HEK293 (cell line): ENCODE data around the gene CARMIL3.

Experiments used
- CTCF ChIA-PET: fragments of 350-600 bp; formaldehyde crosslinking; extraction: SDS; loops from one replicate; lab custom pipeline; 2021; ENCODE audit warnings: antibody characterized with exemption; lab: Yijun Ruan, JAX
- POLR2A ChIA-PET: fragments of 300-600 bp; formaldehyde crosslinking; extraction: SDS; loops from one replicate; lab custom pipeline; 2020; ENCODE audit warnings: antibody characterized with exemption, inconsistent platforms; lab: Yijun Ruan, JAX
- H3K27ac ChIP-seq: fragments of 200-500 bp; sonication (Bioruptor generic); 2 replicates; pipeline ENCODE4 v1.5.1; 2014; ENCODE audit warnings: low read depth, low read length, control low read depth, inconsistent platforms; ENCODE audit errors: extremely low read depth
- H3K36me3 ChIP-seq, 2 experiments: fragments of 200-500 bp in 1 of 2; sonication (Bioruptor generic) in 1 of 2; 1 replicate in 1 of 2; 2 replicates in 1 of 2; pipeline ENCODE4 v1.5.1; 2014 to 2017; ENCODE audit warnings: inconsistent platforms in 2 of 2, low read length in 2 of 2; ENCODE audit not compliant: control insufficient read depth in 2 of 2, insufficient read depth in 1 of 2
- H3K4me1 ChIP-seq: fragments of 200-500 bp; sonication (Bioruptor generic); 2 replicates; pipeline ENCODE4 v1.5.1; 2014; ENCODE audit warnings: mild to moderate bottlenecking, low read length, inconsistent platforms; ENCODE audit not compliant: control insufficient read depth, insufficient read depth
- H3K4me3 ChIP-seq: 2 replicates; pipeline ENCODE4 v1.5.1; 2011; ENCODE audit warnings: low read depth, mild to moderate bottlenecking, control low read depth, low read length, moderate library complexity
- H3K9me3 ChIP-seq: fragments of 200-500 bp; sonication (Bioruptor generic); 2 replicates; pipeline ENCODE4 v1.5.1; 2014; ENCODE audit warnings: low read depth, low read length, inconsistent platforms; ENCODE audit not compliant: control insufficient read depth, insufficient read depth
- OSR2 ChIP-seq: fragments of 450-650 bp; formaldehyde crosslinking; IDR thresholded peaks from 2 replicates; pipeline ENCODE4 v1.5.1; 2016; ENCODE audit warnings: missing biosample characterization, missing genetic modification characterization
- SALL2 ChIP-seq: fragments of 450-650 bp; formaldehyde crosslinking; IDR thresholded peaks from 2 replicates; pipeline ENCODE4 v1.5.0; 2017; ENCODE audit warnings: missing biosample characterization, mild to moderate bottlenecking, missing genetic modification characterization, borderline replicate concordance
- SCRT1 ChIP-seq: fragments of 450-650 bp; formaldehyde crosslinking; IDR thresholded peaks from 2 replicates; pipeline ENCODE4 v1.5.1; 2016; ENCODE audit warnings: missing biosample characterization, missing genetic modification characterization, borderline replicate concordance
- SP3 ChIP-seq: fragments of 450-650 bp; formaldehyde crosslinking; IDR thresholded peaks from 2 replicates; pipeline ENCODE4 v1.5.1; 2016; ENCODE audit warnings: missing biosample characterization, missing genetic modification characterization
- SP7 ChIP-seq: fragments of 450-650 bp; formaldehyde crosslinking; IDR thresholded peaks from 2 replicates; pipeline ENCODE4 v1.5.1; 2016; ENCODE audit warnings: missing biosample characterization, missing genetic modification characterization
- TCF7L2 ChIP-seq: IDR thresholded peaks from 2 replicates; pipeline ENCODE4 v1.6.1; 2011; ENCODE audit warnings: low read depth, mild to moderate bottlenecking, inconsistent platforms, low read length, moderate library complexity, borderline replicate concordance
- YY1 ChIP-seq: fragments of 450-650 bp; formaldehyde crosslinking; IDR thresholded peaks from 2 replicates; pipeline ENCODE4 v1.5.1; 2018; ENCODE audit warnings: missing biosample characterization, missing genetic modification characterization
- ZBTB1 ChIP-seq: fragments of 450-650 bp; formaldehyde crosslinking; IDR thresholded peaks from 2 replicates; pipeline ENCODE4 v1.5.1; 2016; ENCODE audit warnings: missing biosample characterization, missing genetic modification characterization
- ZBTB17 ChIP-seq: fragments of 450-650 bp; formaldehyde crosslinking; IDR thresholded peaks from 2 replicates; pipeline ENCODE4 v1.5.1; 2016; ENCODE audit warnings: missing biosample characterization, missing genetic modification characterization
- ZBTB7A ChIP-seq: fragments of 450-650 bp; formaldehyde crosslinking; IDR thresholded peaks from 2 replicates; pipeline ENCODE4 v1.5.1; 2016; ENCODE audit warnings: low read depth, missing biosample characterization, missing genetic modification characterization
- ZBTB8A ChIP-seq: fragments of 450-650 bp; formaldehyde crosslinking; IDR thresholded peaks from 2 replicates; pipeline ENCODE4 v1.5.1; 2016; ENCODE audit warnings: missing biosample characterization, missing genetic modification characterization
- ZFHX2 ChIP-seq: fragments of 450-650 bp; formaldehyde crosslinking; conservative IDR thresholded peaks from 2 replicates; pipeline ENCODE4 v1.5.1; 2016; ENCODE audit warnings: missing biosample characterization, missing genetic modification characterization
- ZIC2 ChIP-seq: fragments of 450-650 bp; formaldehyde crosslinking; IDR thresholded peaks from 2 replicates; pipeline ENCODE4 v1.5.1; 2016; ENCODE audit warnings: missing biosample characterization, missing genetic modification characterization
- ZNF114 ChIP-seq: fragments of 450-650 bp; formaldehyde crosslinking; IDR thresholded peaks from 2 replicates; pipeline ENCODE4 v1.5.0; 2017; ENCODE audit warnings: missing biosample characterization, missing genetic modification characterization
- ZNF133 ChIP-seq: fragments of 450-650 bp; formaldehyde crosslinking; IDR thresholded peaks from 2 replicates; pipeline ENCODE4 v1.5.1; 2016; ENCODE audit warnings: missing biosample characterization, missing genetic modification characterization
- ZNF175 ChIP-seq: fragments of 450-650 bp; formaldehyde crosslinking; IDR thresholded peaks from 2 replicates; pipeline ENCODE4 v1.5.1; 2016; ENCODE audit warnings: missing biosample characterization, missing genetic modification characterization
- ZNF19 ChIP-seq: fragments of 450-650 bp; formaldehyde crosslinking; IDR thresholded peaks from 2 replicates; pipeline ENCODE4; 2016; ENCODE audit warnings: missing biosample characterization, missing genetic modification characterization, low read depth
- ZNF2 ChIP-seq: fragments of 450-650 bp; formaldehyde crosslinking; IDR thresholded peaks from 2 replicates; pipeline ENCODE4 v1.5.1; 2016; ENCODE audit warnings: missing biosample characterization, missing genetic modification characterization
- ZNF223 ChIP-seq: fragments of 450-650 bp; formaldehyde crosslinking; IDR thresholded peaks from 2 replicates; pipeline ENCODE4 v1.5.1; 2016; ENCODE audit warnings: missing biosample characterization, missing genetic modification characterization
- ZNF302 ChIP-seq: fragments of 450-650 bp; formaldehyde crosslinking; IDR thresholded peaks from 2 replicates; pipeline ENCODE4 v1.5.1; 2016; ENCODE audit warnings: missing biosample characterization, missing genetic modification characterization, low read depth
- ZNF354C ChIP-seq: fragments of 450-650 bp; formaldehyde crosslinking; IDR thresholded peaks from 2 replicates; pipeline ENCODE4 v1.5.1; 2016; ENCODE audit warnings: missing biosample characterization, missing genetic modification characterization, low read depth, borderline replicate concordance
- ZNF366 ChIP-seq: fragments of 450-650 bp; formaldehyde crosslinking; conservative IDR thresholded peaks from 2 replicates; pipeline ENCODE4 v1.5.1; 2016; ENCODE audit warnings: missing biosample characterization, missing genetic modification characterization
- ZNF423 ChIP-seq: fragments of 450-650 bp; formaldehyde crosslinking; IDR thresholded peaks from 2 replicates; pipeline ENCODE4 v1.5.1; 2016; ENCODE audit warnings: missing biosample characterization, missing genetic modification characterization
- ZNF501 ChIP-seq: fragments of 450-650 bp; formaldehyde crosslinking; IDR thresholded peaks from 2 replicates; pipeline ENCODE4 v1.5.1; 2016; ENCODE audit warnings: missing biosample characterization, missing genetic modification characterization
- ZNF530 ChIP-seq: fragments of 450-650 bp; formaldehyde crosslinking; IDR thresholded peaks from 2 replicates; pipeline ENCODE4 v1.5.1; 2016; ENCODE audit warnings: low read depth, missing biosample characterization, missing genetic modification characterization
- ZNF596 ChIP-seq: fragments of 450-650 bp; IDR thresholded peaks from 2 replicates; pipeline ENCODE4 v1.5.0; 2018; ENCODE audit warnings: missing biosample characterization, mild to moderate bottlenecking, missing genetic modification characterization, moderate library complexity
- ZNF670 ChIP-seq: fragments of 450-650 bp; formaldehyde crosslinking; IDR thresholded peaks from 2 replicates; pipeline ENCODE4 v1.5.1; 2016; ENCODE audit warnings: missing biosample characterization, missing genetic modification characterization, low read depth
- ZNF747 ChIP-seq: fragments of 450-650 bp; formaldehyde crosslinking; IDR thresholded peaks from 2 replicates; pipeline ENCODE4 v1.5.1; 2016; ENCODE audit warnings: missing biosample characterization, missing genetic modification characterization
- ZNF776 ChIP-seq: fragments of 450-650 bp; formaldehyde crosslinking; IDR thresholded peaks from 2 replicates; pipeline ENCODE4 v1.5.0; 2017; ENCODE audit warnings: missing biosample characterization, missing genetic modification characterization, borderline replicate concordance
- ZNF830 ChIP-seq: fragments of 450-650 bp; IDR thresholded peaks from 2 replicates; pipeline ENCODE4 v1.5.0; 2018; ENCODE audit warnings: missing biosample characterization, missing genetic modification characterization, low read depth, mild to moderate bottlenecking, moderate library complexity
- ZSCAN23 ChIP-seq: fragments of 450-650 bp; formaldehyde crosslinking; IDR thresholded peaks from 2 replicates; pipeline ENCODE4 v1.5.1; 2016; ENCODE audit warnings: missing biosample characterization, missing genetic modification characterization
- TF ChIP-seq, protein P1 (sequence below): fragments of 450-650 bp; formaldehyde crosslinking; IDR thresholded peaks from 2 replicates; pipeline ENCODE4 v1.5.1; 2016; ENCODE audit warnings: missing biosample characterization, missing genetic modification characterization
- TF ChIP-seq, protein P2 (sequence below): fragments of 450-650 bp; IDR thresholded peaks from 2 replicates; pipeline ENCODE4 v1.5.1; 2018; ENCODE audit warnings: missing biosample characterization, missing genetic modification characterization
- TF ChIP-seq, protein P3 (sequence below): fragments of 450-650 bp; formaldehyde crosslinking; IDR thresholded peaks from 2 replicates; pipeline ENCODE4 v1.5.1; 2016; ENCODE audit warnings: missing biosample characterization, missing genetic modification characterization
- TF ChIP-seq, protein P4 (sequence below): fragments of 450-650 bp; formaldehyde crosslinking; IDR thresholded peaks from 2 replicates; pipeline ENCODE4 v1.5.1; 2016; ENCODE audit warnings: missing biosample characterization, missing genetic modification characterization

Gene CARMIL3

DNA sequence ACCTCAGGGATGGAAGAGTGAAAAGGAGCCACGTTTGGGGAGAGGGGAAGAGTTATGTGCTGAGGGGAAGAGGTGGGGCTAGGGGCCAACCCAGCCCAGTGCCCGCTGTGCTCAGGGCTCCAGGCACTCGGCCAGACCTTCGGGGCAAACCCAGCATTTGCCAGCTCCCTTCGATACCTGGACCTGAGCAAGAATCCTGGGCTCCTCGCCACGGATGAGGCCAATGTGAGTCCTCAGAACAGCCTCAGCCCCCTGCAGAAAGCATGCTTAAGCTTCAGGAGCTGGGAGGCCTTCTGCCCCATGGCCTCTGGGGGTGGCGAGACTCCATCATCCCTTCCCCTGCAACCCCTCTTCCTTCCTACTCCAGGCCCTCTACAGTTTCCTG lies 5.0 kb downstream of the CARMIL3 start:
- ChIA-PET CTCF (interaction anchor here (0.6 to 8.9 kb wide), 12 partner anchors 13 to 251 kb away, joined by 3 to 247 read pairs (median 12); partner anchors contain the start of genes CIDEB, CPNE6, DCAF11 and IRF9), POLR2A (interaction anchor here (2.0 to 2.3 kb wide), 4 partner anchors 33 to 104 kb away, joined by 9 to 22 read pairs (median 17); partner anchors contain the start of genes IRF9 and PCK2)
- Histone ChIP-seq H3K27ac (no peak overlapping the region), H3K9me3 (no peaks in the 10 kb centered on the region), H3K4me1 (no peaks in the 10 kb centered on the region), H3K4me3 (no peak overlapping the region), H3K36me3 (no peaks in the 10 kb centered on the region)
- no peak for TF ChIP-seq ZNF19
- TF ChIP-seq ZNF133: no peak
- no peak for TF ChIP-seq ZBTB7A (tag by site-specific recombination)
- no peak for TF ChIP-seq ZNF530
- no peak for TF ChIP-seq ZIC2 (tag by site-specific recombination)
- no peak for TF ChIP-seq OSR2 (tag by site-specific recombination)
- TF ChIP-seq TCF7L2: no peak
- no peak for TF ChIP-seq ZBTB17
- TF ChIP-seq ZNF2 (tag by site-specific recombination): no peak
- TF ChIP-seq ZNF175 (tag by site-specific recombination): no peak
- no peak for TF ChIP-seq SALL2
- no peak for TF ChIP-seq ZNF501 (tag by site-specific recombination)
- TF ChIP-seq ZNF747 (tag by site-specific recombination): no peak
- TF ChIP-seq, protein P1, sequence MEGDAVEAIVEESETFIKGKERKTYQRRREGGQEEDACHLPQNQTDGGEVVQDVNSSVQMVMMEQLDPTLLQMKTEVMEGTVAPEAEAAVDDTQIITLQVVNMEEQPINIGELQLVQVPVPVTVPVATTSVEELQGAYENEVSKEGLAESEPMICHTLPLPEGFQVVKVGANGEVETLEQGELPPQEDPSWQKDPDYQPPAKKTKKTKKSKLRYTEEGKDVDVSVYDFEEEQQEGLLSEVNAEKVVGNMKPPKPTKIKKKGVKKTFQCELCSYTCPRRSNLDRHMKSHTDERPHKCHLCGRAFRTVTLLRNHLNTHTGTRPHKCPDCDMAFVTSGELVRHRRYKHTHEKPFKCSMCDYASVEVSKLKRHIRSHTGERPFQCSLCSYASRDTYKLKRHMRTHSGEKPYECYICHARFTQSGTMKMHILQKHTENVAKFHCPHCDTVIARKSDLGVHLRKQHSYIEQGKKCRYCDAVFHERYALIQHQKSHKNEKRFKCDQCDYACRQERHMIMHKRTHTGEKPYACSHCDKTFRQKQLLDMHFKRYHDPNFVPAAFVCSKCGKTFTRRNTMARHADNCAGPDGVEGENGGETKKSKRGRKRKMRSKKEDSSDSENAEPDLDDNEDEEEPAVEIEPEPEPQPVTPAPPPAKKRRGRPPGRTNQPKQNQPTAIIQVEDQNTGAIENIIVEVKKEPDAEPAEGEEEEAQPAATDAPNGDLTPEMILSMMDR (tag by site-specific recombination): no peak
- no peak for TF ChIP-seq ZNF423 (tag by site-specific recombination)
- no peak for TF ChIP-seq ZNF596
- TF ChIP-seq ZNF776 (tag by site-specific recombination): no peak
- TF ChIP-seq ZBTB1 (tag by site-specific recombination): no peak
- TF ChIP-seq SP3: no peak
- TF ChIP-seq, all 188 proteins: peak for 0

DNA sequence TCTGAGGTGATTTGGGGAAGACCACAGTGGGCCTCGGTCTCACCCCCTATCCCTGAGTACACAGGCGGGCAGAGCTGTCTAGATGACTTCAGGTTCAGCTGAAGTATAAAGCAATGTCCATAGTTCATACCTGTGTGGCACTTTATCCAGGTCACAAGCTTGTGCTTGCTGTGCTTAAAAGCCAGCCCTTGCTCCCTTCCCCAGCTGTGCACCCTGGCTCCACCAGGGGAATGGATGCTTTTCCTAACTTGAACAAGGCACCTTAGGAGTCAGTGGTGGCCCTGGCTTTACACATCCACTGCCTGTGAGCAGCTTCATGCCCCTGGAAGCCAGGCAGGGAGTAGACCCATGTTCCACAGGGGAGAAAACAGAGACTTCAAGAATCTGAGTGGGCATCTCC lies 5.5 kb downstream of the CARMIL3 start:
- Histone ChIP-seq H3K9me3 (no peaks in the 10 kb centered on the region), H3K4me3 (no peak overlapping the region), H3K36me3 (no peaks in the 10 kb centered on the region), H3K27ac (no peak overlapping the region), H3K4me1 (no peaks in the 10 kb centered on the region)
- CTCF ChIA-PET: interaction anchor here (0.7 to 8.9 kb wide), 14 partner anchors 12 to 750 kb away, joined by 3 to 247 read pairs (median 15); partner anchors contain the start of genes CPNE6, DCAF11, IRF9 and NRL
- POLR2A ChIA-PET: interaction anchor here (1.6 to 2.3 kb wide), 5 partner anchors 33 to 104 kb away, joined by 5 to 22 read pairs (median 17); partner anchors contain the start of genes IRF9 and PCK2
- TF ChIP-seq ZNF354C (tag by site-specific recombination): no peak
- TF ChIP-seq, protein P2, sequence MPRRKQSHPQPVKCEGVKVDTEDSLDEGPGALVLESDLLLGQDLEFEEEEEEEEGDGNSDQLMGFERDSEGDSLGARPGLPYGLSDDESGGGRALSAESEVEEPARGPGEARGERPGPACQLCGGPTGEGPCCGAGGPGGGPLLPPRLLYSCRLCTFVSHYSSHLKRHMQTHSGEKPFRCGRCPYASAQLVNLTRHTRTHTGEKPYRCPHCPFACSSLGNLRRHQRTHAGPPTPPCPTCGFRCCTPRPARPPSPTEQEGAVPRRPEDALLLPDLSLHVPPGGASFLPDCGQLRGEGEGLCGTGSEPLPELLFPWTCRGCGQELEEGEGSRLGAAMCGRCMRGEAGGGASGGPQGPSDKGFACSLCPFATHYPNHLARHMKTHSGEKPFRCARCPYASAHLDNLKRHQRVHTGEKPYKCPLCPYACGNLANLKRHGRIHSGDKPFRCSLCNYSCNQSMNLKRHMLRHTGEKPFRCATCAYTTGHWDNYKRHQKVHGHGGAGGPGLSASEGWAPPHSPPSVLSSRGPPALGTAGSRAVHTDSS: no peak
- no peak for TF ChIP-seq SCRT1 (tag by site-specific recombination)
- no peak for TF ChIP-seq ZNF223 (tag by site-specific recombination)
- TF ChIP-seq, protein P3, sequence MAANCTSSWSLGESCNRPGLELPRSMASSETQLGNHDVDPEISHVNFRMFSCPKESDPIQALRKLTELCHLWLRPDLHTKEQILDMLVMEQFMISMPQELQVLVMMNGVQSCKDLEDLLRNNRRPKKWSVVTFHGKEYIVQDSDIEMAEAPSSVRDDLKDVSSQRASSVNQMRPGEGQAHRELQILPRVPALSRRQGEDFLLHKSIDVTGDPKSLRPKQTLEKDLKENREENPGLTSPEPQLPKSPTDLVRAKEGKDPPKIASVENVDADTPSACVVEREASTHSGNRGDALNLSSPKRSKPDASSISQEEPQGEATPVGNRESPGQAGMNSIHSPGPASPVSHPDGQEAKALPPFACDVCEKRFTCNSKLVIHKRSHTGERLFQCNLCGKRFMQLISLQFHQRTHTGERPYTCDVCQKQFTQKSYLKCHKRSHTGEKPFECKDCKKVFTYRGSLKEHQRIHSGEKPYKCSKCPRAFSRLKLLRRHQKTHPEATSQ (tag by site-specific recombination): no peak
- TF ChIP-seq ZBTB8A (tag by site-specific recombination): no peak
- TF ChIP-seq ZSCAN23 (tag by site-specific recombination): no peak
- no peak for TF ChIP-seq YY1 (tag by site-specific recombination)
- TF ChIP-seq ZFHX2 (tag by site-specific recombination): no peak
- no peak for TF ChIP-seq ZNF366 (tag by site-specific recombination)
- TF ChIP-seq ZNF830: no peak
- no peak for TF ChIP-seq SP7
- TF ChIP-seq, protein P4, sequence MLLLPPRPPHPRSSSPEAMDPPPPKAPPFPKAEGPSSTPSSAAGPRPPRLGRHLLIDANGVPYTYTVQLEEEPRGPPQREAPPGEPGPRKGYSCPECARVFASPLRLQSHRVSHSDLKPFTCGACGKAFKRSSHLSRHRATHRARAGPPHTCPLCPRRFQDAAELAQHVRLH (tag by site-specific recombination): no peak
- TF ChIP-seq ZNF302 (tag by site-specific recombination): no peak
- no peak for TF ChIP-seq ZNF423 (tag by site-specific recombination)
- TF ChIP-seq ZNF114 (tag by site-specific recombination): no peak
- no peak for TF ChIP-seq ZNF670 (tag by site-specific recombination)
